Measurements from ENCODE around the gene PHKG1.

GRCh38 chr7:56062382-56062781, 30.4 kb downstream of the PHKG1 start:
- TF ChIP-seq, protein P1, sequence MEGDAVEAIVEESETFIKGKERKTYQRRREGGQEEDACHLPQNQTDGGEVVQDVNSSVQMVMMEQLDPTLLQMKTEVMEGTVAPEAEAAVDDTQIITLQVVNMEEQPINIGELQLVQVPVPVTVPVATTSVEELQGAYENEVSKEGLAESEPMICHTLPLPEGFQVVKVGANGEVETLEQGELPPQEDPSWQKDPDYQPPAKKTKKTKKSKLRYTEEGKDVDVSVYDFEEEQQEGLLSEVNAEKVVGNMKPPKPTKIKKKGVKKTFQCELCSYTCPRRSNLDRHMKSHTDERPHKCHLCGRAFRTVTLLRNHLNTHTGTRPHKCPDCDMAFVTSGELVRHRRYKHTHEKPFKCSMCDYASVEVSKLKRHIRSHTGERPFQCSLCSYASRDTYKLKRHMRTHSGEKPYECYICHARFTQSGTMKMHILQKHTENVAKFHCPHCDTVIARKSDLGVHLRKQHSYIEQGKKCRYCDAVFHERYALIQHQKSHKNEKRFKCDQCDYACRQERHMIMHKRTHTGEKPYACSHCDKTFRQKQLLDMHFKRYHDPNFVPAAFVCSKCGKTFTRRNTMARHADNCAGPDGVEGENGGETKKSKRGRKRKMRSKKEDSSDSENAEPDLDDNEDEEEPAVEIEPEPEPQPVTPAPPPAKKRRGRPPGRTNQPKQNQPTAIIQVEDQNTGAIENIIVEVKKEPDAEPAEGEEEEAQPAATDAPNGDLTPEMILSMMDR (IDR thresholded peaks at IDR 0.05): no peak
- TF ChIP-seq POLR2A (IDR thresholded peaks at IDR 0.05) (no peak), POLR2AphosphoS5 (IDR thresholded peaks at IDR 0.05) (no peak)

Data from breast epithelium (tissue), 3 donors.